HUDEP-2 (cell line): Measurements from ENCODE around the gene HYAL3.
"Not testable (repeated sequence)": the region's sequence is repeated elsewhere in the genome, so short reads cannot be mapped to it uniquely, and the experiment has no call there.

ENCODE experiments used
- DNase-seq, 76 experiments: peaks; one replicate each; lab custom pipeline; 2025; ENCODE audit not compliant: unreplicated experiment in 76 of 76; lab: John Stamatoyannopoulos, UW

Gene HYAL3

GRCh38 chr3:50272911-50273688 lies 26.1 kb downstream of the HYAL3 start:
- peak in 68 of 76 experiments; percentile 3 to 91 (median 64) for DNase-seq

DNA sequence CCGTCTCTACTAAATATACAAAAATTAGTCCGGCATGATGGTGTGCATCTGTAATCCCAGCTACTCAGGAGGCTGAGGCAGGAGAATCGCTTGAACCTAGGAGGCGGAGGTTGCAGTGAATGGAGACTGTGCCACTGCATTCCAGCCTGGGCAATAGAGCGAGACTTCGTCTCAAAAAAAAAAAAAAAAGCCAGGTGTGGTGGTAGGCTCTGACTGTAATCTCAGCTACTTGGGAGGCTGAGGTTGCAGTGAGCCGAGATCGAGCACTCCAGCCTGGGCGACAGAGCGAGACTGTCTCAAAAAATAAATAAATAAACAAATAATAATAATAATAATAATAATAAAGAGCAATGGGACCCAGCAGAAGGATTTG lies 26.7 kb downstream of the HYAL3 start:
- DNase-seq = not testable (repeated sequence)

GRCh38 chr3:50271314-50271936 lies 27.8 kb downstream of the HYAL3 start:
- no peak for DNase-seq

GRCh38 chr3:50270422-50271224 lies 28.6 kb downstream of the HYAL3 start:
- DNase-seq = no peak

DNA sequence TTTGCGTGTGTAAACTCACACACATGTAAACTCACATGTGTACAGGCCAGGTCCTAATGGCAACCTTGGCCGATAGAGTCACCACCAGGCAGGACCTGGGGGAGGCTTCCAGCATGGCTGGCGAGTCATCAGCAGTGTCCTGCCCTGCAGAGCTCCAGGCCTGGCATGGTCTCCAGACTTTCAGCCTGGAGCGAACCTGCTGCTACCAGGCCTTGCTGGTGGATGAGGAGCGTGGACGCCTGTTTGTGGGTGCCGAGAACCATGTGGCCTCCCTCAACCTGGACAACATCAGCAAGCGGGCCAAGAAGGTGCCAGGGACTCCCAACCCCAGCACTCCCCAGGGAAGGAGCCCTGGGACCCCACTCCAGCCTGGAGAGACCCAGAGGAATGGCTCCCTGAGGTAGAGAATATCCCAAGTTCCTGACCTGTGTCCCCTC lies 29.2 kb downstream of the HYAL3 start:
- DNase-seq = peak in 2 of 76 experiments; percentile 1 to 6

DNA sequence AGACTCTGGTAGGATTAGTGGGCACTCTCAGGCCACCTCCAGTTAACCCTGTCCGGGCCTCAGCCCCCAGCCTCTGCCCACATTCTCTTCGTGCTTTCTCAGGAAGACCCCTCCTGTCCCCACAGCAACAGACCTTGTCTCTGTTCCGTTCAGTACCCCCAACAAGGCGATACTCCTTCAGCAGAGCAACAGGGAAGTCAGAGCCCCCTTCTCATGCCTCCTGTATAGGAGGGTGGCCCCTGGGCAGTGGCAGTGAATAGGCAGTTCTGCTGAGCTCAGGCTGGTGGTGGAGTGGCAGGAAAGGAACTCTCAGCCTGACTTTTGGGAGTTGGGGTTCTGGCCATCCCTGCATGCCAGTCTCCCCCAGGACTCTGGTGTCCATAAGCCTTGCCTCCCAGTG lies 29.7 kb downstream of the HYAL3 start:
- no peak for DNase-seq

DNA sequence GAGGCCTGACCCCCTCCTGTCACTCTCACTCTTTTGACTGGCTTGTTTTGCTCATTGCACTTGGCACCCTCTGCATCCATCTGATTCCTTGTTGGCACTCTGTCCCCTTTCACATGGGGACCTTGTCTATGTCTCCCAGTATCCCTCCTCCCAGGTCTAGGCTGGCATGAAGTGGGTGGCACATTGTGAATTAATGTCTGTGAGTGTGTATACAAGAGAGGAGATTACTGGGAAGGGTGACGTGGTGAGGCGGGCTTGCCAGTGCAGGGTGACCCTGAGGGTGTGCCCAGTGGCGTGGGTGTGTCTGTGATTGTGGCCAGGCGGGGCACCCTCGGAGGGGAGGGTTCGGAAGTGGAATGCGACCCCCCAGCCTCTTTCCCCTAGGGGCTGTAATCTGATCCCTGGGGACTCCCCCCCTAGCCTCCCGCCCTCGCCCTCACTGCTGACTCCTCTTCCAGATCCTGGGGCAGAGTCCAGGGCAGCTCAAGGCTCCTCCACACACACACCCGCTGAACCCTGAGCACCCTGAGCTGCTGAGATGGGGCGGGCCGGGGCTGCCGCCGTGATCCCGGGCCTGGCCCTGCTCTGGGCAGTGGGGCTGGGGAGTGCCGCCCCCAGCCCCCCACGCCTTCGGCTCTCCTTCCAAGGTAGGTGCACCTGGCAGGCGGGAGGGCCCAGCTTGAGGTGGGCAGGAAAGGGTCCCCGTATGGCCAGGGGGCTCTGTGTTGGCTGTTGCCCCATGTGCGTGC lies 30.3 kb downstream of the HYAL3 start, which contains the start of gene SEMA3B:
Gene SEMA3B, plus strand, starts transcription at position 445 of the 749 bp plus-strand sequence. Its CDS starts 94 bp downstream, at position 539.
- DNase-seq = peak in 23 of 76 experiments; percentile 4 to 34 (median 22)

- DNase-seq = no peak
Observed at GRCh38 chr3:50268276-50268675, 30.9 kb downstream of the HYAL3 start.

DNA sequence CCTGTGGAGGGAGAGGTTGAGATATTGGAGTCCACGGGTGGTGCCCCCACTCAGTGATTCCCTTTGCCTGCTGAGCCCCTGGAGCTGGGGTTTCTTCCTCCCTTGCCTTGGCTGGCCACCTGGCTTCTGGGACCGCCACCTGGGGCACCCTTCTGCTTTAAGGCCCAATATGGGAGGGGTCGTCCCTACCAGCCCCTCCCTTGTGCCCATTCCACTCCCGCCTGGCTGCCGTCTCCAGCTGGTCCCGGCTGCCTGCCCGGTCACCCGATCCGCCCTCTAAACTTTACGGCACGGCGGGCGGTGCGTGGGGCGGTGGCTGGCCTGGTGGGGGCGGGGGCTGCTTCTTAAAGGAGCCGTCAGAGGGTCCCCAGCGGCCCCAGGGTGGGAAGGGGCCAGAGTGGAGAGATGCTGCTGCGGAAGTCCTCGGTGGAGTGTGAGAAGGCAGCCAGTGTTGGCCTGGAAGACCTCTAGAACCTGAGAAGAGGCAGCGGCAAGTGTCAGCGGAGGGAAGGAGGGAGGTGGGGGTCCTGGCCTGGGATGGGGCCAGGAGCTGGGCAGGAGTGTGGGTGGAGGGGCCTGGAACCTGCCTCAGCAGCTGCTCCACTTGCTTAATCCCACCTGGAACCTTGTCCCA lies 31.8 kb downstream of the HYAL3 start:
- no peak for DNase-seq

GRCh38 chr3:50266836-50267235 lies 32.4 kb downstream of the HYAL3 start:
- DNase-seq = no peak

DNA sequence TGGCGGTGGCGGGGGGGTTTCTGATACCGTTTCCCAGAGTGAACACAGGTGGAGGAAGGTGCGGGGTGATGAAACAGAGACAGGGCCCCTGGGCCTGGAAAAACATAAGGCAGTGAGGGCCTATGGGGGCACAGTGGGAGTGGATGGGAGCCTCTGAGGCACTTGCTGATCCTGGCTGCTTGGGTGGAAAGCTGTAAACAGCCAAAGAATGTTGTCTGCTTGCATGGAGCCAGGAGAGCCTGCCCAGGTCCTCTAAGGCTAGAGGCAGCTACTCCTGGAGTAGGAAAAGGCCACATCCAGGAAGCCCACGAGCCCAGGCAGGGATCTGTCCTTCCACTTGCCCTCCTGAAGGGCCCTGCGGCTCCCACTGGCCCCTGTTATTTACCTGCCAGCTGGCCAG lies 33.2 kb downstream of the HYAL3 start:
- no peak for DNase-seq

DNA sequence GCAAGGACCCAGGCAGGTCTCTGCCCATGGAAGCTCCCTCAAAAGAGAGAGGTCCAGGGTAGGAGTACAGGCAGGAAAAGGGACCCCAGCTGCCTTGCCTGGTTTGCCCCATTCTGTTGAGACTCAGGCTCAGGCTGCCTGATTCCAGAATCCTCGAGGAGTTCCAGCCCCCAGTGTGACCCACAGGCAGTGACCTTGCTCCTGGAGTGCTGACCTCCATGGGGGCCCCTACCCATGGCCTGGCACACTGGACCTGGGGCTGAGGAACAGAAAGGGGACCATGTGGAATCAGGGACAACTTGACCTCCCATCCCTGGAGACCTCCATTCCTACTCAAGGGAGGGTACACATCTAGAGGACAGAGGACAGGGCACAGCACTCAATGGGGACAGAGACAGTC lies 33.6 kb downstream of the HYAL3 start:
- no peak for DNase-seq

GRCh38 chr3:50264964-50265485 lies 34.2 kb downstream of the HYAL3 start:
- no peak for DNase-seq

DNA sequence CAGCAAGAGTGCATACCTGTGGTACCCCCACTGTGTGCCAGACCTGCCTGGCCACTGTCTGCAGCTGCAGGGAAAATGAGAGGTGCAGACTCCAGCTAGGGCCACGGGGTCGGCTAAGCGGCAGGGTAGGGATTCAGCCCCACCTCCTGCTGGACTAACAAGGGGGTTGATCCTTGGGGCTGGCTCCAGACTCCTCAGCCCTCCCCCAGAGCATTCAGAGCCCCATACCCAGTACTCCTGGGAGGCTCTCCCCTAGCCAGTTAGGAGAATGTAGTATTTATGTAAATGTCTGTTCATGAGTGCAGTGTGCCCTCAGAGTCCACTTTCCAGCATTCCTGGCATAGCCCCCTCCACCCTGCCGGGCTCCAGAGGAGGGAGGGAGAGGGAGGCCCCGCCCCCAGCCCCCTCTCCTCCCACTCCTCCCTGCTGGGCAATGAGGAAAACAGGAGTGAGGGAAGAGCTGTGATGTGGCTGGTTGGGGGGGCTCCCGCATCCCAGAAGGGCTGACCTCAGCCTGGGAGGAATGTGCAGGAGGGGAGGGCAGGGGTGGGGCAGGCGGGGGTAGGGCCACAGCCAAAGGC lies 34.7 kb downstream of the HYAL3 start:
- DNase-seq = no peak

DNA sequence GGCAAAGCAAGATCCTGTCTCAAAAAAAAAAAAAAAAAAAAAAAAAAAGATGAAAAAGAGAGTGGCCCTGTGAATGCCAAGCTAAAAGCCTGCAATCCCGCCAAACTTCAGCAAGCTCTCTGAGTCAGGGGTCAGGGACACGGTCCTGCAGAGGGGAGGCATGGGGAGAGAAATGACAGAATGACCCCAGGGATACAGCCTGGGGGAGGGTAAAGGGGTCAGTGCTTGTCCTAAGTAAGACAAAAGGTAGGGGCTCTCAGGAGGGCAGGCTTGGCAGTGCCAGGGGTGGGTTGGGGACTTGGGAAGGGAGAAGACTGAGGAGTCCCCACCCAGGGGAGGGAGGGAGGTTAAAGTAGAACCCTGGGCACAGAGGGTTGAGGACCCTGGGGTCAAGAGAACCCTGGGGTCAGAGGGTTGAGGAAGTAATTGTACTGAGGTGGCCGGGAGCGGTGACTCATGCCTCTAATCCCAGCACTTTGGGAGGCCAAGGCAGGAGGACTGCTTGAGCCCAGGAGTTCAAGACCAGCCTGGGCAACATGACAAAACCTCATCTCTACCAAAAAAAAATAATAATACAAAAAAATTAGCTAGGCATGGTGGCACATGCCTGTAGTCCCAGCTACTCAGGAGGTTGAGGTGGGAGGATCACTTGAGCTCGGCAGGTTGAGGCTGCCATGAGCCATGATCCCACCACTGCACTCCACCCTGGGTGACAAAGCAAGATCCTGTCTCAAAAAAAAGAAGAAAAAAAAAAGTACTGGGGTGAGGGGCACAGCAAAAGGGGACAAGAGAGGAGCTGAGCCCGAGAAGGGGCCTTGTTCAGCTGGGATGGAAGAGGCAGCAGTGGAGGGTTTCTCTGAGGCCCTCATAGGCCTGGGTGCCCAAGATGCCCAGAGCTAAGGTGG lies 35.5 kb downstream of the HYAL3 start:
- DNase-seq = no peak

DNA sequence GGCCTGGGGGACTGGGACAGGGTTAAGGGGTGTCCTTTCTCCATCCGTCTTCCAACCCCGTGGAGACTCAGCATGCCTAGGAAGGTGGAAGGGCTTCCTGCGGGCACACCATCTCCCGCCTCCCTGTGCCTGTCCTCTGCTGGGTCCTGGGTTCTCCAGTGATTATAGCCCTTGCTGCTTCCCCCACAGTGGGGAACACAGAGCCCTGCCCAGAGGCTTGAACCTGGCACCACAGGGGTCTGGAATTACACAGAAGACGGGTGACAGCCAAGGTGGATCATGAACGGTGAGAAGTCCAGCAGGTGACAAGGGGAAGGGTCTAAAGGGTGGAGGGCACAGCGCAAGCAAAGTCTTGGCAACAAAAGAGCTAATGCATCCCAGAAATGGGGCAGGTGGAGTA lies 36.4 kb downstream of the HYAL3 start:
- DNase-seq = no peak

- DNase-seq = not testable (repeated sequence)
Observed at GRCh38 chr3:50262200-50262599, 37.0 kb downstream of the HYAL3 start.

- no peak for DNase-seq
Observed at GRCh38 chr3:50261505-50261904, 37.7 kb downstream of the HYAL3 start.
